ENCODE measurements around the gene ITGA3.

DNA sequence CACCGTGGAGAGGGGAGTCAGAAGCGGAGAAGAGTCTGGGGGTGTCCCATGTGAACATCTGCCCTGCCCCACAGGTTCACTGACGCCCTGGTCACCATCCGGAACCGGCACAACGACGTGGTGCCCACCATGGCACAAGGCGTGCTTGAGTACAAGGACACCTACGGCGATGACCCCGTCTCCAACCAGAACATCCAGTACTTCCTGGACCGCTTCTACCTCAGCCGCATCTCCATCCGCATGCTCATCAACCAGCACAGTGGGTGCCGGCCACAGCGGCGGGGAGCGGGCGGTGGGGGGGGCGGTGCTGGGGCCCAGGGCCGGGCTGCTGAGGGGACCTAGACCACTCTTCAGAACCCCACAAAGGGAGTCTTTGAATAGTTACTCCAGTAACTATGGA is 49.9 kb downstream of the ITGA3 start:
- TF ChIP-seq, protein P1, sequence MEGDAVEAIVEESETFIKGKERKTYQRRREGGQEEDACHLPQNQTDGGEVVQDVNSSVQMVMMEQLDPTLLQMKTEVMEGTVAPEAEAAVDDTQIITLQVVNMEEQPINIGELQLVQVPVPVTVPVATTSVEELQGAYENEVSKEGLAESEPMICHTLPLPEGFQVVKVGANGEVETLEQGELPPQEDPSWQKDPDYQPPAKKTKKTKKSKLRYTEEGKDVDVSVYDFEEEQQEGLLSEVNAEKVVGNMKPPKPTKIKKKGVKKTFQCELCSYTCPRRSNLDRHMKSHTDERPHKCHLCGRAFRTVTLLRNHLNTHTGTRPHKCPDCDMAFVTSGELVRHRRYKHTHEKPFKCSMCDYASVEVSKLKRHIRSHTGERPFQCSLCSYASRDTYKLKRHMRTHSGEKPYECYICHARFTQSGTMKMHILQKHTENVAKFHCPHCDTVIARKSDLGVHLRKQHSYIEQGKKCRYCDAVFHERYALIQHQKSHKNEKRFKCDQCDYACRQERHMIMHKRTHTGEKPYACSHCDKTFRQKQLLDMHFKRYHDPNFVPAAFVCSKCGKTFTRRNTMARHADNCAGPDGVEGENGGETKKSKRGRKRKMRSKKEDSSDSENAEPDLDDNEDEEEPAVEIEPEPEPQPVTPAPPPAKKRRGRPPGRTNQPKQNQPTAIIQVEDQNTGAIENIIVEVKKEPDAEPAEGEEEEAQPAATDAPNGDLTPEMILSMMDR (conservative IDR thresholded peaks at IDR 0.05; ENCODE audit: low read depth, low read length) = no peak
- no peak for TF ChIP-seq EZH2 (IDR thresholded peaks at IDR 0.05; ENCODE audit: borderline replicate concordance, low read depth, low read length, poor library complexity, severe bottlenecking)

Measured in A673 (cell line).